GM18505 (cell line): Measurements from ENCODE around the gene VPS39.

Experiments used
- ATAC-seq: cut with Tn5 transposase; IDR thresholded peaks from one replicate; pipeline ENCODE4 v1.9.1; 2021; ENCODE audit not compliant: unreplicated experiment
- POLR2A ChIP-seq: IDR thresholded peaks from 4 replicates; pipeline ENCODE4 v1.6.1; 2011; ENCODE audit warnings: borderline replicate concordance; ENCODE audit not compliant: insufficient read depth, insufficient read length; ENCODE audit errors: extremely low read depth

The VPS39 gene

DNA sequence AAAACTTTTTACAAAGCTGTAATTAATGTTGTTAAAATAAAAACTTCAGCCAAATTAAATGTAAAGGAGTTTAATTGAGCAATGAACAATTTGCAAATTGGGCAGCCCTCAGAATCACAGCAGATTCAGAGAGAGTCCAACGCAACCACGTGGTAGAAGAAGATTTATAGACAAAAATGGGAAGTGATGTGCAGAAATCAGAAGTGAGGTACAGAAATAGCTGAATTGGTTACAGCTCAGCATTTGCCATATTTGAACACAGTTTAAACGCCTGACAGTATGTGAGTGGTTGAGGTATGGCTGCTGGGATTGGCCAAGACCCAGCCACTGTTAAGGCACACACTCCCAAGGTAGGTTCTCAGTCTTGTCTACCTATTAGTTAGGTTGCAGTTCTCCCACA, 99.3 kb downstream of the VPS39 start:
- TF ChIP-seq POLR2A: no peak
- no peak for ATAC-seq
